SK-MEL-5 (cell line): ENCODE results near the gene TENM3. TPM values are rescaled to one million over a fixed set of nuclear protein-coding genes. Genes with fewer than 3 reads are reported as not detected.

Source experiments
- DNase-seq: peaks from one replicate; pipeline ENCODE4 v3.0.0-alpha.2; 2016; ENCODE audit warnings: low read depth, low spot score
- in situ Hi-C: cut with HindIII; loops from 2 replicates; pipeline ENCODE4 v1.10.0; 2016; ENCODE audit warnings: low sequenced_read_pairs, high pct_unique_total_duplicates, low pct_unique_long_range_greater_than_20kb
- total RNA-seq: library from RNA; depleted of rRNA; stranded (reverse); fragments of >200 nt; shearing (Covaris generic); gene quantifications from 2 replicates; pipeline ENCODE4 v1.2.3, GENCODE V29; 2014

TENM3 gene
- total RNA-seq, 1 experiment from 2014 or later = 38.1 TPM

- in situ Hi-C loops = no loop called here
- DNase-seq = no peak
Observed at GRCh38 chr4:182625193-182625592, 382.0 kb downstream of the TENM3 start.

GRCh38 chr4:182627996-182628395 lies 384.8 kb downstream of the TENM3 start:
- no peak for DNase-seq
- in situ Hi-C loops = no loop called here

GRCh38 chr4:182628544-182628943 lies 385.3 kb downstream of the TENM3 start:
- in situ Hi-C loops = no loop called here
- DNase-seq = no peak

GRCh38 chr4:182629096-182629495 lies 385.9 kb downstream of the TENM3 start:
- no peak for DNase-seq
- in situ Hi-C loops = no loop called here

- DNase-seq = no peak
- in situ Hi-C loops = no loop called here
Observed at GRCh38 chr4:182640491-182640890, 397.3 kb downstream of the TENM3 start.

- in situ Hi-C loops = no loop called here
- no peak for DNase-seq
Observed at GRCh38 chr4:182640932-182641331, 397.7 kb downstream of the TENM3 start.

GRCh38 chr4:182642831-182643230 lies 399.6 kb downstream of the TENM3 start:
- in situ Hi-C loops = no loop called here
- DNase-seq = peak; percentile 76

GRCh38 chr4:182643801-182644682 lies 400.8 kb downstream of the TENM3 start:
- in situ Hi-C loops = no loop called here
- DNase-seq = no peak

GRCh38 chr4:182644683-182645050 lies 401.5 kb downstream of the TENM3 start:
- DNase-seq = no peak
- in situ Hi-C loops = no loop called here

- in situ Hi-C loops = no loop called here
- DNase-seq = no peak
Observed at GRCh38 chr4:182645511-182645910, 402.3 kb downstream of the TENM3 start.

- no peak for DNase-seq
- in situ Hi-C loops = no loop called here
Observed at GRCh38 chr4:182647646-182648300, 404.6 kb downstream of the TENM3 start.

- in situ Hi-C loops = no loop called here
- DNase-seq = no peak
Observed at GRCh38 chr4:182648766-182649165, 405.6 kb downstream of the TENM3 start.

GRCh38 chr4:182649698-182650477 lies 406.7 kb downstream of the TENM3 start:
- no peak for DNase-seq
- in situ Hi-C loops = no loop called here

- DNase-seq = no peak
- in situ Hi-C loops = no loop called here
Observed at GRCh38 chr4:182653596-182653995, 410.4 kb downstream of the TENM3 start.

- in situ Hi-C loops = no loop called here
- no peak for DNase-seq
Observed at GRCh38 chr4:182655340-182655739, 412.1 kb downstream of the TENM3 start.

GRCh38 chr4:182662551-182662950 lies 419.3 kb downstream of the TENM3 start:
- in situ Hi-C loops = no loop called here

GRCh38 chr4:182671231-182671630 lies 428.0 kb downstream of the TENM3 start:
- in situ Hi-C loops = no loop called here
- DNase-seq = no peak

More at GRCh38 chr4:182662551-182662950, 419.3 kb downstream of the TENM3 start:
- no peak for DNase-seq

- DNase-seq = no peak
- in situ Hi-C loops = no loop called here
Observed at GRCh38 chr4:182671749-182672148, 428.5 kb downstream of the TENM3 start.
